GM12891 (cell line): ENCODE results near the gene MCTP1.

Experiments
- PAX5 ChIP-seq: IDR thresholded peaks from 2 replicates; pipeline ENCODE4 v1.6.1; 2011; ENCODE audit warnings: low read length, moderate library complexity, mild to moderate bottlenecking; ENCODE audit not compliant: insufficient read depth, severe bottlenecking
- POLR2A ChIP-seq: IDR thresholded peaks from 2 replicates; pipeline ENCODE4 v1.6.1; 2011; ENCODE audit warnings: low read depth, low read length, control low read depth
- POLR2AphosphoS5 ChIP-seq: IDR thresholded peaks from 2 replicates; pipeline ENCODE4 v1.6.1; 2011; ENCODE audit warnings: low read depth, low read length, control low read depth
- TAF1 ChIP-seq: IDR thresholded peaks from 2 replicates; pipeline ENCODE4 v1.6.1; 2011; ENCODE audit warnings: low read depth, low read length, control low read depth

GRCh38 chr5:95261437-95262175, 23.3 kb downstream of the MCTP1 start:
- TF ChIP-seq POLR2AphosphoS5 (no peak), PAX5 (no peak), POLR2A (no peak), TAF1 (no peak)
